NT2/D1 (cell line): ENCODE results near the gene LGALS7B.

ENCODE experiments used
- YY1 ChIP-seq: IDR thresholded peaks from 2 replicates; pipeline ENCODE4 v1.6.1; 2011; ENCODE audit not compliant: insufficient read length, insufficient read depth
- ZNF274 ChIP-seq: IDR thresholded peaks from 2 replicates; pipeline ENCODE4 v1.6.1; 2011; ENCODE audit warnings: mild to moderate bottlenecking, low read depth, low read length

GRCh38 chr19:38742296-38742695, 46.7 kb upstream of the LGALS7B start:
- TF ChIP-seq YY1 (no peak), ZNF274 (no peak)
